Stimulated activated CD8-positive, alpha-beta memory T cell treated with anti-CD3 and anti-CD28 coated beads, Interleukin-4, amount 100 ng/mL, for 1 hour (primary cell): ENCODE measurements around the gene SERINC2.
"Not testable (repeated sequence)": the region's sequence is repeated elsewhere in the genome, so short reads cannot be mapped to it uniquely, and the experiment has no call there.

Experiments
- DNase-seq, 2 donors: peaks; one replicate each; pipeline ENCODE4 v3.0.0-alpha.2; 2020; ENCODE audit warnings: low read depth in 2 of 2, low spot score in 1 of 2

Gene SERINC2

DNA sequence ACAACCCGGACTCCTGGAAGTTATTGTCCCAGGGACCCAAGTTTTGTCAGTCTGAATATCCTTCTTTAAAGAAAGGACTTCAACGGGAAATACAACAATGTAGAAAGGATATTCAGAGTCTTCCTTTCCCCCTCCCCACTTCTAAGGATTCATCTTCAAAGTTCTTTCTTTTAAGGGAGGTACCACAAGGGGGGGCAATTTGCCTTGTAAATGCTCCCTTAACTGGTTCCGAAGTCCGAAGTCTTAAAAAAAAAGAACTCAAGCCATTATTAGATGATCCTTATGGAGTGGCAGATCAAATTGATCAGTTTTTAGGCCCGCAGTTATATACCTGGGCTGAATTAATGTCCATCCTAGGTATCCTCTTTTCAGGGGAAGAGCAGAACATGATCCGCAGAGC lies 47.0 kb downstream of the SERINC2 start:
- DNase-seq = no peak

DNA sequence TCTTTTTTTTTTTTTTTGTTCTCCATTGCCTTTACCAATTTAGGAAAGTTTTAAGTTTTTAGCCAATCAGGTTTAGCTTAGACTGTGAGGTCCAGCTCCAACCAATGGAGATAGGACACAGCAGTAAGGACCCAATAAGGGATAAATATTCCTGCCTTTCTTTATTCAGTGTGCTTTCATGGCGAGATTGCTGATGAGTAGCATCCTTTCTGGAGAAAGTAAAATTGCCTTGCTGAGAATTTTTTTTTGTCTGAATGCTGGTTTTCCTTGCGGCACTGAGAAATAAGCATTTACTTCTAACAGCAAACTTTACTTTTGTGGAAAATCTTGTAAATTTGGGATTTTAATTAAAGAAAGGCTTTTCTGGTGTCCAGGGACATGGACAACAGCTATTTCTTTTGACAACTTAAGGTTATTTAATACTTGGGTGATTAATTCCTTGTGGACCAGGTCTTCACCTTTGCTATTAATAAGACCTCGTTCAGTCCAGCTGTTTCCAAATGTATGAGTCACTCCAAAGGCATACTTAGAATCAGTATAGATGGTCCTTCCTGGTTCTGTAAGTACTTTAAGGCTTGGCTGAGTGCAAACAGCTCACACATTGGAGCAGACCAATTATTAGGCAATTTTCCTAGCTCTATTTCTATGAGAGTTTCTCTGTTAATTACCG lies 54.1 kb downstream of the SERINC2 start:
- no peak for DNase-seq

DNA sequence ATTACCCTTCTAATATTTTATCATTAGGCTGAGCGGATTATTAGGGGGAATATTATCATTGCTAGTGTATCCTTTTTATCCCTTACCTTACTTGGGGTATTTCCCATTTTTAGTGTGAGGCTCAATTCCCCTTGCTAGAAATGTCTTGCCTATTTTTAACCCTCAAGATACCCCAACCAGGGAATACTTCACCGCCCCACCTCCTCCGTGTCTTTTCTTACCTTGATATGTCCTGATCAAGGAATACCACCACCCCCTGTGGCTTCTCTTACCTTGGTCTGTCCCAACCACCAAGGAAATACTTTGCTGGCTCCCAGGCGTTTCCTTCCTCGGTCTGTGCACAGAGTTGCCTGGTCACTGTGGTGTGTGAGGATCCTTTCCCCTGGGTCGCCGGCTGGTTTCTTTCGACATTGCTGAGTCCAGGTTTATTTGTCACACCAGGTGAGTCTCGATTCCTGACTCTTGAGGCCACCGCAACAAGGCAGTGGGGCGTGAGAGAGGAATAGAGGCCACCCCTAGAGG lies 57.8 kb downstream of the SERINC2 start:
- DNase-seq = no peak

DNA sequence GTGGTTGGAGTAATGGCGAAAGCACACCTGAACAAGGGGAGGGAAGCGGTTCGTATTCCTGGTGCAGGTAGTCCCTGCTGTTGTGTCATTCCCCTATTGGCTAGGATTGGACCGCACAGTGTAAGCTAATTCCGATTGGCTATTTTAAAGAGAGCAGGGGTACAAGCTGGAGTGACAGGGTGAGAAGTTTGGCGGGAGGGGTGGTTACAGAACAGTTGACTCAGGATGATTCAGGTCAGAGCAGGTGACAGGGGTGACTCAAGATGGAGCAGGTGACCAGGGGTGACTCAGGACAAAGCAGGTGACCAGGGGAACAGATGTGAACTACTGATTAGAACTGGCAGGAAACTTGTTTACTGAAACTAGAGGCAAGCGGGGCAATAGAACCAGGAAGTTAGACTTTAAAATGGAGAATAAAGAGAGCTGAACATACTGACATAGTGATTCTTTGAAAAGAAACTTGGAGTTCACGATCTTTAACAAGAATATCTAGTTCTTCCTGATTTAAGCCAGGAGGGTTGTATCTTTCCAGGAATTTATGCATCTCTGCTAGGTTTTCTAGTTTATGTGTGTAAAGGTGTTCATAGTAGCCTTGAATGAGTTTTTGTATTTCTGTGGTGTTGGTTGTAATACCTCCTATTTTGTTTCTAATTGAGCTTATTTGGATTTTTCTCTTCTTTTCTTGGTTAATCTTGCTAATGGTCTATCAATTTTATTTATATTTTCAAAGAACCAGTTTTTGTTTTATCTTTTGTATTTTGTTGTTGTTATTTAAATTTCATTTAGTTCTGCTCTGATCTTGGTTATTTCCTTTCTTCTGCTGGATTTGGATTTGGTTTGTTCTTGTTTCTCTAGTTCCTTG lies 58.7 kb downstream of the SERINC2 start:
- not testable (repeated sequence) for DNase-seq

DNA sequence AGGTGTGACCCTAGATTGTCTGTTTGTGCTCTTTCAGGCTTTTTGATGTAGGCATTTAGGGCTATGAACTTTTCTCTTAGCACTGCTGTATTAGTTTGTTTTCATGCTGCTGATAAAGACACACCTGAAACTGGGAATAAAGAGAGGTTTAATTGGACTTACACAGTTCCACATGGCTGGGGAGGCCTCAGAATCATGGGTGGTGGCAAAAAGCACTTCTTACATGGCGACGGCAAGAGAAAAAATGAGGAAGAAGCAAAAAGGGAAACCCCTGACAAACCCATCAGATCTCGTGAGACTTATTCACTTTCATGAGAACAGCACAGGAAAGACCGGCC lies 59.3 kb downstream of the SERINC2 start:
- DNase-seq = not testable (repeated sequence)

DNA sequence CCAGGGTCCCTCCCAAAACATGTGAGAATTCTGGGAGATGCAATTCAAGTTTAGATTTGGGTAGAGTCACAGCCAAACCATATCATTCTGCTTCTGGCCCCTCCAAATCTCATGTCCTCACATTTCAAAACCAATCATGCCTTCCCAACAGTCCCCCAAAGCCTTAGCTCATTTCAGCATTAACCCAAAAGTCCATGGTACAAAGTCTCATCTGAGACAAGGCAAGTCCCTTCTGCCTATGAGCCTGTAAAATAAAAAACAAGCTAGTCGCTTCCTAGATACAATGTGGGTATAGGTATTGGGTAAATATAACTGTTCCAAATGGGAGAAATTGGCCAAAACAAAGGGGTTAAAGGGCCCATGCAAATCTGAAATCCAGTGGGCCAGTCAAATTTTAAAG lies 59.7 kb downstream of the SERINC2 start:
- not testable (repeated sequence) for DNase-seq

DNA sequence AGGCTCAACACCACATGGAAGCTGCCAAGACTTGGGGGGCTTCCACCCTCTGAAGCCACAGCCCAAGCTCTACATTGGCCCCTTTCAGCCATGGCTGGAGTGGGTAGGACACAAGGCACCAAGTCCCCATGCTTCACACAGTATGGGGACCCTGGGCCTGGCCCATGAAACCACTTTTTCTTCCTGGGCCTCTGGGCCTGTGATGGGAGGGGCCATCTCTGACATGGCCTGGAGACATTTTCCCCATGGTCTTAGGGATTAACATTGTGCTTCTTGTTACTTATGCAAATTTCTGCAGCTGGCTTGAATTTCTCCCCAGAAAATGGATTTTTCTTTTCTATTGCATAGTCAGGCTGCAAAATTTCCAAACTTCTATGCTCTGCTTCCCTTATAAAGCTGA lies 60.5 kb downstream of the SERINC2 start:
- not testable (repeated sequence) for DNase-seq

DNA sequence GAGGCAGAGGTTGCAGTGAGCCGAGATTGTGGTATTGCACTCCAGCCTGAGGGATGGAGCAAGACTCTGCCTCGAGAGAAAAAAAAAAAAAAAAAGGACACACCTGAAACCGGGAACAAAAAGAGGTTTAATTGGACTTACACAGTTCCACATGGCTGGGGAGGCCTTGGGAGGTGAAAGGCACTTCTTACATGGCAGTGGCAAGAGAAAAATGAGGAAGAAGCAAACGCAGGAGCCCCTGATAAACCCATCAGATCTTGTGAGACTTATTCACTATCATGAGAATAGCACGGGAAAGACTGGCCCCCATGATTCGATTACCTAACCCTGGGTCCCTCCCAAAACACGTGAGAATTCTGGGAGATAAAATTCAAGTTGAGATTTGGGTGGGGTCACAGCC lies 61.6 kb downstream of the SERINC2 start:
- DNase-seq = not testable (repeated sequence)

DNA sequence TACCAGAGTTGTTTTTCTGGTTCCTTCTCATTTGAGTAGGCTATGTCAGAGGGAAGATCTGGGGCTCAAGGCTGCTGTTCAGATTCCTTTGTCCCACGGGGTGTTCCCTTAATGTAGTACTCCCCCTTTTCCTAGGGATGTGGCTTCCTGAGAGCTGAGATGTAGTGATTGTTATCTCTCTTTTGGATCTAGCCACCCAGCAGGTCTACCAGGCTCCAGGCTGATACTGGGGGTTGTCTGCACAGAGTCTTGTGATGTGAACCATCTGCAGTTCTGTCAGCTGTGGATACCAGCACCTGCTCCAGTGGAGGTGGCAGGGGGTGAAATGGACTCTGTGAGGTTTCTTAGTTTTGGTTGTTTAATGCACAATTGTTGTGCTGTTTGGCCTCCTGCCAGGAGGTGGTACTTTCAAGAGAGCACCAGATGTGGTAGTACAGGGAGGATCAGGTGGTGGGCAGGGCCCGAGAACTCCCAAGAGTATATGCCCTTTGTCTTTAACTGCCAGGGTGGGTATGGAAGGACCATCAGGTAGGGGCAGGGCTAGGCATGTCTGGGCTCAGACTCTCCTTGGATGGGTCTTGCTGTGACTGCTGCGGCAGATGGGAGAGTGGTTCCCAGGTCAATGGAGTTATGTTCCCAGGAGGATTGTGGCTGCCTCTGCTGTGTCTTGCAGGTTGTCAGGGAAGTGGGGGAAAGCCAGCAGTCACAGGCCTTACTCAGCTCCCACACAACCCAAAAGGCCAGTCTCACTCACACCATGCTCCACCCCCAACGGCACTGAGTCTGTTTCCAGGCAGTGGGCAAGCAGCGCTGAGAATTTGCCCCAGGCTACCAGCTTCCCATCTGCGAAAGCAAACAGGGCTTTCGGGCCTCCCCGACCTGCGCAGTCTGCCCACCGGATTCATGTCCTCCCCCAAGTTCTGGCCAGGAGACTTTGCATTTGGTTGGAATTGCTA lies 64.2 kb downstream of the SERINC2 start:
- no peak for DNase-seq

DNA sequence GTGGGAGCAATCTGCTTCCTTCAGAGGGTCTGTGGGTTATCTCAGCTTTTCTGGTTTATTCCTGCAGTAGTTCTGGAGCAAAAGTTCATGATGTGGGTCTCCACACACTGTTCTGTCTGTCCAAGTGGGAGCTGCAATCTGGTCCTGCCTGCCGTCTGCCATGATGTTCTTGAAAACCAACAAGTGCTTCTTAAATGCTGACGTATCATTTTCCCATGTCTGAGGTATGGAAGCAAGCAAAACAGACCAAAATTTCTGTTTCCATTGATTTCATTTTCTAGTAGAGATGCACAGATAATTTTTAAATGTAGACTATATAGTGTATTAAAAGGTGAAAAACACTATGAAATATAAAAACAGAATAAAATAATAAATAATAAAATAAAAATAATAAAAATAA lies 65.2 kb downstream of the SERINC2 start:
- no peak for DNase-seq

DNA sequence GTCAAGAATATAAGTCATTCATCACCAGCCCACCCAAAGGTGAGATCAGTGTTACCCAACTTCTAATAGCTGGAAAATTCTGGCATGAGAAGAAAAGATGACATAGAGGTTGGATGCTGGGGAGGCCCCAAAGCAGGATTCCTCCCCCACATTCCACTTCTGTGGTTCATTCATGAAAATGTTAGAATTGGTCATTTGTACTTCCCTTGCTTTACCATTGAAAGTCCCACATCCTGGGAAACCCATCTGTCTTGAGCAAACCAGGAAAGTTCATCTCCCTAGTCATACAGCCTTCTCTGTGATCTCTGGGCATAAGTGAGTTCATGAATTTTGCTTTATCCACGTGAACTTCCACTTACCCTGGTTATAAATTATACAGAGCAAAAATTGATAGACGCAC lies 66.8 kb downstream of the SERINC2 start:
- no peak for DNase-seq

DNA sequence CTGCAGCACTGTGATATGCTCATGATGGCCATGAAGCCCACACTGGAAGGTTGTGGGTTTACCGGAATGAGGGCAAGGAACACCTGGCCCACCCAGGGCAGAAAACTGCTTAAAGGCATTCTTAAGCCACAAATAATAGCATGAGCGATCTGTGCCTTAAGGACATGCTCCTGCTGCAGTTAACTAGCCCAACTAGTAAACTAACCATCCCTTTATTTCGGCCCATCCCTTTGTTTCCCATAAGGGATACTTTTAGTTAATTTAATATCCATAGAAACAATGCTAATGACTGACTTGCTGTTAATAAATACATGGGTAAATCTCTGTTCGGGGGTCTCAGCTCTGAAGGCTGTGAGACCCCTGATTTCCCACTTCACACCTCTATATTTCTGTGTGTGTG lies 67.4 kb downstream of the SERINC2 start:
- not testable (repeated sequence) for DNase-seq

DNA sequence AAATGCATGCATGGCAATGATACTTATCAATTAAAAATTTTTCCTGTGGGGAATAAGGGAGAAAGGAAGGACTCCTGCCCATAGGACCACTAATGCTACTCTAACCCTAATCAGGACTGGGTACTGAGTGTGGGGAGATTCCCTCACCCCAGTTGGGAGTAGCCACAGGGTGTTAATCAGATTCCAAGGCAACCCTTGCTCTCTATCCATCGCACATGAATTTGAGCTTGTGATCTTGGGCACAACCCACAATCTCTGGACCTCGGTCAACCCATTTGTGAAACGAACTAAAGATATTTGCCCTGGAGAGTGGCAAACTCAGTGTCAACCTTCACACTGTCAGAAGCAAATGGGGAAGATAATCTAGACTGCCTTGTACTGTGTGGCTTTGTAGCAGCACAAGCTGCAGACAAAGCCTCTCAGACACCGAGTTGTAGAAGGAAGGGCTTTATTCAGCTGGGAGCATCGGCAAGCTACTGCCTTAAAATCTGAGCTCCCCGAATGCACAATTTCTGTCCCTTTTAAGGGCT lies 69.5 kb downstream of the SERINC2 start:
- no peak for DNase-seq

DNA sequence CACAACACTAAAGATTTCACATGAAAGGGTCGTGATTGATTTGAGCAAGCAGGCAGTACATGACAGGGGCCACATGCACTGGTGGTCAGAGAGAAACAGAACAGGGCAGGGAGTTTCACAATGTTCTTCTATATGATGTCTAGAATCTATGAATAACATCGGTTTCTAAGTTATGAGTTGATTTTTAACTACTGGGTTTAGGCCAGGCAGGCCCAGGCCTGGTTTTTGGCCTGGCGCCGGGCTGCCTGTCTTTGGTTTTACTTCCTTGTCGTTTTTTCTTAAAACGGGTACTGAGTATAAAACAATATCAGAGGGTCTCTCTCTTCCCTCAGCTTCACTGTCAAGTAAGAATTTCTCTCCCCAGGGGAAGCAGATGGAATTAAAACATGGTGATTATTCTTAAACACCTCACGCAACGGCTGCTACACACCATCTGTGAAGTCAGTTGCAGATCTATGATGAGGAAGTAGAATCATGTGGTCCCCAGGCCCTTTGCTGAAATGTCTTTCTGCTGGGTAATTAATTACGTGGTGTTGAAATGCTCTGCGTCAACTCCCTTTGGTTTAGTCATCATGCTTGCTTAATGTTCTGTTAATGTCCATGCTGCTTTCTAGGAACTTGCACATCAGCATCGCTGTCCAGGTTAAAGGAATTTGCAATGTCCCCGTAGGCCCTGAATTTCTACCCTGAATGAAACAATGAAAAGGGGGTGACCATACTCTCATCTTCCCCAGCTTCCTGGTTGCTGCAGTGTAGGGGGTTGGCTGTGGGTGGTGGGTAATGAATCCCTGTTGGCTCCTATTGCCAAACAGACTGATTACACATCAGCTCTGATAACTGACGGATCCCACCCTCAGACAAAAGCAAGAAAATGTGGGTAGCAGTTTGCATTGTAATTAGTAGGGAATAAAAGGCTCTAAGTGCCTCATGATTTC lies 70.3 kb downstream of the SERINC2 start:
- DNase-seq = no peak
